Measurements from ENCODE around the gene RAD54L. TPM values are rescaled to one million over a fixed set of nuclear protein-coding genes. Genes with fewer than 3 reads are reported as not detected.

RAD54L gene
- total and polyA plus RNA-seq, 2 donors (not counting 1 experiment from before 2014, with no cell fraction given), result 0.57 to 1.1 TPM

DNA sequence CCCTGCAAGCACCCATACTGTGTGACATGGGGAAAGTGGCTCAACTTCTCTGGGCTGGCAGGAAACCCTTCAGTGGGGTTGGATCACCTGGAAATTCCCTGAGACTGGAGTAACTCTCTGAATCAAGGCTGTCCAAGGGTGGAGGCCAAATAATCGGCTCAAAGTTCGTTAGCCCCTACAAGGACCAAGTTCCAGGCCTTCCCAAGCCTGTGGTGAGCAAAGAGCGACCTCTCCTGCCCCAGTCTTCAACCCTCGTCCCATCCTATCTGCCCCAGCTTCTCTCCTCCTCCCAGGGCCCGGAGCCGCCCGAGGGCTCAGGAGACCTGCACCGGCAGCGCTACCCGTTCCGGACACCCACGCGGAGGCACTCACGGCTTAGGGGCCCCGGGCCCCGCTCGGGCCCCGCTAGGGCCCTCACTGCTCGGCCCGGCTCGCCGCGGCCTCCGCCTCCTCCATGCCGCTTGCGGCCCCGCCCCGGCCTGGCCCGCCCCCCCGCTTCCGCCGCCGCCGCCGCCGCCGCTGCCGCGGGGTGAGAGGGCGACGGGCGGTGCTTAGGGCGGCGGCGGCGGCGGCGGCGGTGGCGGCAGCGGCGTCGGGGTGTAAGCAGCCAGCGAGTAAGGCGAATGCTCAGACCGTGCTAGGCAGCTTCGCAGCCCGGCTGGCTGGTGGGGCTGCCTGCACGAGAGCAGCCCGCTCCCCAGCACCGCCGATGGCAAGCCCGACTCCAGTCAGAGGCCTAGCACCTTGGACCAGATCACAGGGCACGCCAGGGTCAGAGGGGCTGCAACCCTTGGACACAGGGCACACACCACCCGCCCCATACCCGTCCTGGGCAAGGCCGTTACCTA, 49.4 kb upstream of the RAD54L start, which contains the start of gene POMGNT1:
POMGNT1 (minus strand) TSS at position 471 of the 848 bp plus-strand sequence. CDS start 613 bp downstream, outside the sequence.
- peak within 1 kb of the TSS; percentile 97 for H2AFZ ChIP-seq (ENCODE audit: insufficient read depth, low read depth, low read length, poor library complexity, severe bottlenecking)
- TF ChIP-seq CTCF (IDR thresholded peaks at IDR 0.05), result no peak
- TF ChIP-seq EZH2 (IDR thresholded peaks at IDR 0.05; ENCODE audit: borderline replicate concordance, insufficient read depth, low read depth, low read length, poor library complexity, severe bottlenecking), result no peak
- ChIA-PET CTCF (interaction anchor here (0.6 to 0.7 kb wide), 2 partner anchors 25 to 166 kb away, joined by 3 to 4 read pairs; no protein-coding TSS in a partner anchor), POLR2A (no interaction called here)
- H3K9me3 ChIP-seq (ENCODE audit: control extremely low read depth in 1 of 3, control insufficient read depth in 2 of 3, insufficient read depth in 1 of 3, low read length in 2 of 3), result no peaks in the 10 kb centered on the region
- DNase-seq (peak; percentile 81), ATAC-seq (ENCODE audit: low read depth) (peak; percentile 98)
- no peaks in the 10 kb centered on the region for H3K9me3 Mint-ChIP-seq (ENCODE audit: insufficient read depth)
- peaks cover 19 to 28% of the 10 kb centered on the region in 2 donors for H3K4me1 ChIP-seq (ENCODE audit: control insufficient read depth in 2 of 2, insufficient read depth in 2 of 2, low read length in 2 of 2)
- peak within 1 kb of the TSS; percentile 79 for H3K9ac ChIP-seq (ENCODE audit: low read length)
- under 1% methylated on average over 67 of the region's 67 CpGs for WGBS (ENCODE audit: insufficient coverage)
- peaks cover 9% of the 10 kb centered on the region for H3K79me2 ChIP-seq (ENCODE audit: control insufficient read depth, insufficient read depth, low read length)
- peak within 1 kb of the TSS; percentile 74 to 80 (median 77) for H3K4me3 ChIP-seq (ENCODE audit: control extremely low read depth in 1 of 5, extremely low read depth in 1 of 5, insufficient read depth in 1 of 5, low read depth in 2 of 5, low read length in 4 of 5)
- peak within 1 kb of the TSS; percentile 84 for H3K4me2 ChIP-seq (replicated peaks; ENCODE audit: low read depth, low read length, poor library complexity, severe bottlenecking)
- intact Hi-C loops (cut with micrococcal nuclease), result loop anchor here (1.0 to 5.0 kb wide), 4 partner anchors 49 to 511 kb away; partner anchors contain the start of genes GPBP1L1, LRRC41, RAD54L and TMEM69
- no peaks in the 10 kb centered on the region for H4K20me1 ChIP-seq (ENCODE audit: control insufficient read depth, insufficient read depth, low read length, poor library complexity, severe bottlenecking)
- peak within 1 kb of the TSS; percentile 34 to 66 for H3K27ac ChIP-seq (ENCODE audit: low read length in 2 of 2)
- H3K27ac Mint-ChIP-seq, result peak within 1 kb of the TSS; percentile 70
- H3K4me1 Mint-ChIP-seq, result peaks cover 26% of the 10 kb centered on the region
- peaks cover 6% of the 10 kb centered on the region for H3K27me3 Mint-ChIP-seq
- peaks cover 0 to 22% of the 10 kb centered on the region in 2 experiments for H3K36me3 ChIP-seq (replicated peaks in 1 of 2; ENCODE audit: control extremely low read depth in 1 of 2, control insufficient read depth in 1 of 2, extremely low read depth in 1 of 2, insufficient read depth in 2 of 2, low read length in 1 of 2)
- peak within 1 kb of the TSS; percentile 88 for H3K4me3 Mint-ChIP-seq
- peaks cover 0 to 9% (median 4%) of the 10 kb centered on the region in 4 experiments for H3K27me3 ChIP-seq (replicated peaks in 1 of 4; ENCODE audit: control extremely low read depth in 1 of 4, control insufficient read depth in 3 of 4, insufficient read depth in 4 of 4, low read length in 3 of 4)

All from B cell (primary cell).